ENCODE data around the gene SH3GLB1. TPM values are rescaled to one million over a fixed set of nuclear protein-coding genes. Genes with fewer than 3 reads are reported as not detected.

The SH3GLB1 gene
- total RNA-seq, 1 donor from 2014 or later: 39.6 TPM

GRCh38 chr1:86757272-86757984, 53.1 kb downstream of the SH3GLB1 start:
- DNase-seq (ENCODE audit: low read depth): no peak
- Histone ChIP-seq H3K36me3 (ENCODE audit: control insufficient read depth, insufficient read depth, low read length) (no peaks in the 10 kb centered on the region), H3K4me3 (ENCODE audit: low read depth, low read length) (no peak overlapping the region), H3K27me3 (ENCODE audit: control insufficient read depth, insufficient read depth, low read length) (no peaks in the 10 kb centered on the region)
- no peak for TF ChIP-seq CTCF (IDR thresholded peaks at IDR 0.05; ENCODE audit: insufficient read depth, low read length, poor library complexity, severe bottlenecking)

GRCh38 chr1:86758570-86758969, 54.2 kb downstream of the SH3GLB1 start:
- no peak for TF ChIP-seq CTCF (IDR thresholded peaks at IDR 0.05; ENCODE audit: insufficient read depth, low read length, poor library complexity, severe bottlenecking)
- no peak overlapping the region for H3K4me3 ChIP-seq (ENCODE audit: low read depth, low read length)
- H3K27me3 ChIP-seq (ENCODE audit: control insufficient read depth, insufficient read depth, low read length): no peaks in the 10 kb centered on the region
- H3K36me3 ChIP-seq (ENCODE audit: control insufficient read depth, insufficient read depth, low read length): no peaks in the 10 kb centered on the region
- no peak for DNase-seq (ENCODE audit: low read depth)

- Histone ChIP-seq H3K27me3 (ENCODE audit: control insufficient read depth, insufficient read depth, low read length) (no peaks in the 10 kb centered on the region), H3K36me3 (ENCODE audit: control insufficient read depth, insufficient read depth, low read length) (no peaks in the 10 kb centered on the region), H3K4me3 (ENCODE audit: low read depth, low read length) (no peak overlapping the region)
- DNase-seq (ENCODE audit: low read depth): no peak
- no peak for TF ChIP-seq CTCF (IDR thresholded peaks at IDR 0.05; ENCODE audit: insufficient read depth, low read length, poor library complexity, severe bottlenecking)
These were observed 55.8 kb downstream of the SH3GLB1 start for GRCh38 chr1:86760199-86760598.

- Histone ChIP-seq H3K36me3 (ENCODE audit: control insufficient read depth, insufficient read depth, low read length) (no peaks in the 10 kb centered on the region), H3K4me3 (ENCODE audit: low read depth, low read length) (no peak overlapping the region), H3K27me3 (ENCODE audit: control insufficient read depth, insufficient read depth, low read length) (no peaks in the 10 kb centered on the region)
- no peak for TF ChIP-seq CTCF (IDR thresholded peaks at IDR 0.05; ENCODE audit: insufficient read depth, low read length, poor library complexity, severe bottlenecking)
- no peak for DNase-seq (ENCODE audit: low read depth)
These were observed 58.0 kb downstream of the SH3GLB1 start for GRCh38 chr1:86762336-86762735.

GRCh38 chr1:86764523-86764922, 60.1 kb downstream of the SH3GLB1 start:
- TF ChIP-seq CTCF (IDR thresholded peaks at IDR 0.05; ENCODE audit: insufficient read depth, low read length, poor library complexity, severe bottlenecking): no peak
- H3K27me3 ChIP-seq (ENCODE audit: control insufficient read depth, insufficient read depth, low read length): no peaks in the 10 kb centered on the region
- no peak for DNase-seq (ENCODE audit: low read depth)
- no peaks in the 10 kb centered on the region for H3K36me3 ChIP-seq (ENCODE audit: control insufficient read depth, insufficient read depth, low read length)
- no peak overlapping the region for H3K4me3 ChIP-seq (ENCODE audit: low read depth, low read length)

- no peak for DNase-seq (ENCODE audit: low read depth)
- H3K36me3 ChIP-seq (ENCODE audit: control insufficient read depth, insufficient read depth, low read length): no peaks in the 10 kb centered on the region
- TF ChIP-seq CTCF (IDR thresholded peaks at IDR 0.05; ENCODE audit: insufficient read depth, low read length, poor library complexity, severe bottlenecking): no peak
- no peaks in the 10 kb centered on the region for H3K27me3 ChIP-seq (ENCODE audit: control insufficient read depth, insufficient read depth, low read length)
- no peak overlapping the region for H3K4me3 ChIP-seq (ENCODE audit: low read depth, low read length)
These were observed 60.7 kb downstream of the SH3GLB1 start for GRCh38 chr1:86765073-86765472.
